HUES64 (cell line): ENCODE results near the gene GPR34.

Source experiments
- H3K27ac ChIP-seq: 2 replicates; pipeline ENCODE4 v1.7.0; 2013; ENCODE audit warnings: low read depth, low read length, inconsistent platforms
- H3K27me3 ChIP-seq: 2 replicates; pipeline ENCODE4 v1.6.1; 2013; ENCODE audit warnings: mild to moderate bottlenecking, low read length; ENCODE audit not compliant: insufficient read depth
- H3K36me3 ChIP-seq: 2 replicates; pipeline ENCODE4 v1.6.1; 2013; ENCODE audit warnings: mild to moderate bottlenecking, low read length; ENCODE audit not compliant: insufficient read depth
- H3K4me1 ChIP-seq: 2 replicates; pipeline ENCODE4 v1.6.1; 2013; ENCODE audit warnings: mild to moderate bottlenecking, low read length, moderate library complexity; ENCODE audit not compliant: insufficient read depth
- H3K4me3 ChIP-seq: 2 replicates; pipeline ENCODE4 v1.5.1; 2013; ENCODE audit warnings: mild to moderate bottlenecking, low read length, moderate library complexity
- H3K9ac ChIP-seq: 2 replicates; pipeline ENCODE4 v1.6.1; 2013; ENCODE audit warnings: mild to moderate bottlenecking, low read depth, low read length
- H3K9me3 ChIP-seq: 2 replicates; pipeline ENCODE4 v1.6.1; 2013; ENCODE audit warnings: low read depth, low read length; ENCODE audit not compliant: insufficient read depth
- WGBS: fragments of 150-250, 120-280 bp; methylation state at CpG from one replicate; pipeline ENCODE4 v1.1.7; 2013; ENCODE audit warnings: missing lambda C conversion rate; 5-methylcytosine and 5-hydroxymethylcytosine counted together

Gene GPR34

GRCh38 chrX:41693024-41693423 lies 4.3 kb downstream of the GPR34 start:
- Histone ChIP-seq H3K36me3 (no peaks in the 10 kb centered on the region), H3K27ac (no peak overlapping the region), H3K4me1 (no peaks in the 10 kb centered on the region), H3K9ac (no peak overlapping the region), H3K4me3 (no peak overlapping the region), H3K9me3 (no peaks in the 10 kb centered on the region), H3K27me3 (no peaks in the 10 kb centered on the region)
- 96% methylated on average over 1 of the region's 3 CpGs for WGBS

GRCh38 chrX:41695426-41695825 lies 6.7 kb downstream of the GPR34 start:
- H3K9ac ChIP-seq: no peak overlapping the region
- no peaks in the 10 kb centered on the region for H3K36me3 ChIP-seq
- H3K27me3 ChIP-seq: no peaks in the 10 kb centered on the region
- no peak overlapping the region for H3K4me3 ChIP-seq
- H3K9me3 ChIP-seq: no peaks in the 10 kb centered on the region
- WGBS: 91% methylated on average over 6 of the region's 7 CpGs
- no peak overlapping the region for H3K27ac ChIP-seq
- H3K4me1 ChIP-seq: no peaks in the 10 kb centered on the region

- Histone ChIP-seq H3K4me3 (no peak overlapping the region), H3K36me3 (no peaks in the 10 kb centered on the region), H3K4me1 (peaks cover 6% of the 10 kb centered on the region; the same call in 1 of the 2 replicates), H3K9ac (no peak overlapping the region), H3K9me3 (no peaks in the 10 kb centered on the region), H3K27ac (no peak overlapping the region), H3K27me3 (no peaks in the 10 kb centered on the region)
Measured at GRCh38 chrX:41703574-41704029, 14.8 kb downstream of the GPR34 start.

- H3K27ac ChIP-seq: no peak overlapping the region
Measured at GRCh38 chrX:41705042-41705441, 16.3 kb downstream of the GPR34 start.

GRCh38 chrX:41705680-41706374 lies 17.1 kb downstream of the GPR34 start:
- peaks cover 12% of the 10 kb centered on the region for H3K4me1 ChIP-seq
- 92% methylated on average over 3 of the region's 3 CpGs for WGBS
- no peak overlapping the region for H3K27ac ChIP-seq

More at GRCh38 chrX:41705042-41705441, 16.3 kb downstream of the GPR34 start:
- H3K27me3 ChIP-seq: no peaks in the 10 kb centered on the region
- H3K4me3 ChIP-seq: no peak overlapping the region
- no peak overlapping the region for H3K9ac ChIP-seq
- peaks cover 6% of the 10 kb centered on the region; the same call in 1 of the 2 replicates for H3K4me1 ChIP-seq
- no peaks in the 10 kb centered on the region for H3K9me3 ChIP-seq
- no peaks in the 10 kb centered on the region for H3K36me3 ChIP-seq
- 80% methylated on average over 1 of the region's 1 CpG for WGBS

GRCh38 chrX:41707218-41707617 lies 18.4 kb downstream of the GPR34 start:
- Histone ChIP-seq H3K27ac (no peak overlapping the region), H3K9me3 (no peaks in the 10 kb centered on the region)
- WGBS: 81% methylated on average over 1 of the region's 1 CpG

More at GRCh38 chrX:41705680-41706374, 17.1 kb downstream of the GPR34 start:
- Histone ChIP-seq H3K9ac (no peak overlapping the region), H3K27me3 (no peaks in the 10 kb centered on the region), H3K4me3 (no peak overlapping the region), H3K36me3 (no peaks in the 10 kb centered on the region), H3K9me3 (no peaks in the 10 kb centered on the region)

GRCh38 chrX:41708486-41708885 lies 19.7 kb downstream of the GPR34 start:
- Histone ChIP-seq H3K27me3 (no peaks in the 10 kb centered on the region), H3K36me3 (no peaks in the 10 kb centered on the region), H3K4me1 (peaks cover 11% of the 10 kb centered on the region), H3K27ac (no peak overlapping the region), H3K4me3 (no peak overlapping the region), H3K9ac (no peak overlapping the region), H3K9me3 (no peaks in the 10 kb centered on the region)
- no CpG with 5 or more reads among the region's 3 CpGs for WGBS

More at GRCh38 chrX:41707218-41707617, 18.4 kb downstream of the GPR34 start:
- H3K4me1 ChIP-seq: peaks cover 11% of the 10 kb centered on the region
- H3K9ac ChIP-seq: no peak overlapping the region
- no peaks in the 10 kb centered on the region for H3K36me3 ChIP-seq
- no peaks in the 10 kb centered on the region for H3K27me3 ChIP-seq
- H3K4me3 ChIP-seq: no peak overlapping the region

GRCh38 chrX:41711021-41711667 lies 22.4 kb downstream of the GPR34 start:
- Histone ChIP-seq H3K9ac (no peak overlapping the region), H3K27me3 (no peaks in the 10 kb centered on the region), H3K27ac (no peak overlapping the region), H3K4me1 (peaks cover 11% of the 10 kb centered on the region), H3K4me3 (no peak overlapping the region), H3K36me3 (no peaks in the 10 kb centered on the region), H3K9me3 (no peaks in the 10 kb centered on the region)
- 88% methylated on average over 5 of the region's 5 CpGs for WGBS

GRCh38 chrX:41716222-41716621 lies 27.4 kb downstream of the GPR34 start:
- WGBS: 99% methylated on average over 3 of the region's 5 CpGs
- Histone ChIP-seq H3K27ac (no peak overlapping the region), H3K9me3 (peaks cover 13% of the 10 kb centered on the region), H3K27me3 (no peaks in the 10 kb centered on the region), H3K9ac (no peak overlapping the region), H3K36me3 (no peaks in the 10 kb centered on the region; the same call in 1 of the 2 replicates), H3K4me1 (peaks cover 6% of the 10 kb centered on the region; the same call in 1 of the 2 replicates), H3K4me3 (no peak overlapping the region)

GRCh38 chrX:41716767-41717473 lies 28.1 kb downstream of the GPR34 start:
- Histone ChIP-seq H3K9ac (no peak overlapping the region), H3K27ac (no peak overlapping the region), H3K27me3 (no peaks in the 10 kb centered on the region), H3K36me3 (no peaks in the 10 kb centered on the region; the same call in 1 of the 2 replicates), H3K4me1 (peaks cover 5% of the 10 kb centered on the region; the same call in 1 of the 2 replicates), H3K4me3 (no peak overlapping the region), H3K9me3 (peaks cover 13% of the 10 kb centered on the region)
- 96% methylated on average over 12 of the region's 12 CpGs for WGBS
